ENCODE data around the gene ZNF644.
A peak's percentile ranks its signal among the peaks of the same experiment; 100 is the strongest.

The ZNF644 gene

DNA sequence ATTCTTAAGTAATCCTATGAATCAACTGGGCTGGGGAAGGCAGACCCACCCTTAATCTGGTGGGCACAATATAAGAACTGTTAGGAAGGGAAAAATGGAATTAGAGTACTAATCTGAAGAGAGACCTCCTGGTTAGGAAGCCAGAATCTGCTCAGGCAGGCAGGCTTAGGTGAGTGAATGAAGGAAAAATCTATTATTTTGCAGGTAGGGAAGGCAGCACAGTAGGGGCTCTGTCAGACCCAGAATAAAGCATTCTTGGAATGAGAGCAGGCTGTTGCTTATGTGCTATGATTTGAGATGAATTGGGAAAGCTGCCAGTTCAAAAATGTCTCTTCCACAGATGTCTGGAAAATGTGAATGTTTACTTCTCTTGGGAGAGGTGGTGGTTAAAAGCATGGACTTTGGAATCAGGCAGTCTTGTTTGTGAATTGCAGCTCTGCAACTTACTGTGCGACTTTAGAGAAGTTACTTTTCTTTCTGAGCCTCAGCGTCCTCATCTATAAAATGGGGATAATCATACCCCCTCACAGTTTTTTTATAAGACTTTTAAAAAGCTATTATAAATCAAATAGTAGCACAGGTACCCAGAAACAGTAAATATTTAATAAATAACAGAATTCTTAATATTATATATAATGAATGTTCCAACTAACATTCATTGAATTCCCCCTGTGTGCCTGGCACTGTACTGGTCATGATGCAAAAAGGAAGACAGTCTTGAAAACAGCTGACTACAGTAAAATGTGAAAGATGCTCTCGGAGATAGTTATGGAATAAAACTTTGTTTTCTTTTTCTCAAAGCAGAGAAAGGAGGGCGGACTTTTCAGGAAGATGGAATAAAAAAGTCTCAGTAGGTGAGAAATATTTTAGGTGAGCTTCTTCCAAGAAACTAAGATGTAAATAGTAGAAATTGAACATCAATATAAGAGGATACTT is 15.3 kb upstream of the ZNF644 start:
- no peak for DNase-seq (ENCODE audit: low read depth, low spot score)
- H3K4me3 ChIP-seq (ENCODE audit: low read depth, low read length): no peak overlapping the region
- TF ChIP-seq, protein P1, sequence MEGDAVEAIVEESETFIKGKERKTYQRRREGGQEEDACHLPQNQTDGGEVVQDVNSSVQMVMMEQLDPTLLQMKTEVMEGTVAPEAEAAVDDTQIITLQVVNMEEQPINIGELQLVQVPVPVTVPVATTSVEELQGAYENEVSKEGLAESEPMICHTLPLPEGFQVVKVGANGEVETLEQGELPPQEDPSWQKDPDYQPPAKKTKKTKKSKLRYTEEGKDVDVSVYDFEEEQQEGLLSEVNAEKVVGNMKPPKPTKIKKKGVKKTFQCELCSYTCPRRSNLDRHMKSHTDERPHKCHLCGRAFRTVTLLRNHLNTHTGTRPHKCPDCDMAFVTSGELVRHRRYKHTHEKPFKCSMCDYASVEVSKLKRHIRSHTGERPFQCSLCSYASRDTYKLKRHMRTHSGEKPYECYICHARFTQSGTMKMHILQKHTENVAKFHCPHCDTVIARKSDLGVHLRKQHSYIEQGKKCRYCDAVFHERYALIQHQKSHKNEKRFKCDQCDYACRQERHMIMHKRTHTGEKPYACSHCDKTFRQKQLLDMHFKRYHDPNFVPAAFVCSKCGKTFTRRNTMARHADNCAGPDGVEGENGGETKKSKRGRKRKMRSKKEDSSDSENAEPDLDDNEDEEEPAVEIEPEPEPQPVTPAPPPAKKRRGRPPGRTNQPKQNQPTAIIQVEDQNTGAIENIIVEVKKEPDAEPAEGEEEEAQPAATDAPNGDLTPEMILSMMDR (IDR thresholded peaks at IDR 0.05; ENCODE audit: low read depth, low read length): no peak
- in situ Hi-C loops (cut with HindIII; ENCODE audit: low sequenced_read_pairs): no loop called here

DNA sequence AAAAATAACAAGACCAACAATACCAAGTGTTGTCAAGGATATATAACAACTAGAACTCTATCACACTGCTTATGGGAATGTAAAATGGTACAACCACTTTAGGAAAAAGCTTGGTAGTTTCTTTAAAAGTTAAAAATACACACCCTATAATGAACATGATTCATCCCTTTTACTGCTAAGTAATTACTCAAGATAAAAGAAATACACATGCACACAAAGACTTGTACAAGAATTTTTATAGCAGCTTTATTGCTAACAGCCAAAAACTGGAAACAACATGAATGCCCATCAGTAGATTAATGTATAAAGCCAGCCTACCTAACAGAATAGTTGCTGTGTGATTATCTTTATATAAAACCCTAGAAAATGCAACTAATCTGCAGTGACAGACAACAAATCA is 10.5 kb upstream of the ZNF644 start:
- TF ChIP-seq, protein P1 (IDR thresholded peaks at IDR 0.05; ENCODE audit: low read depth, low read length): no peak
- no peak for DNase-seq (ENCODE audit: low read depth, low spot score)
- in situ Hi-C loops (cut with HindIII; ENCODE audit: low sequenced_read_pairs): no loop called here
- no peak overlapping the region for H3K4me3 ChIP-seq (ENCODE audit: low read depth, low read length)

DNA sequence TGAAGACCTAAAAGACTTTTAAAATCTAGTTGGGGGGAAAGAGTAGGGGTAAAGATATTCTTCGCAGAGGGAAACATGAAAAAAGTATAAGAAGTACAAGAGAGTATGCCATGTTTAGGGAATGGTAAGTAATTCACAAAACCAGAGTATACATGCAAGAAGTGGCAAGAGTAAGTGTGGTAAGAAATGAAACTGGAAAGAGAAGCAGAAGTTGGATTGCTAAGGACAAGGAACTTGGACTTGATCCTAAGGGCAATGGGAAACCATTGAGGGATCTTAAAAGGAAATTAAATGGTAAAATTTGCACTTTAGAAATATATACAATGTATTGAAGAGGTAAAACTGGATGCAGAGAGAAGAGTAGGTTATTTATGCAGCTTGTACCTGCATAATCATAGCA is 9.2 kb upstream of the ZNF644 start:
- DNase-seq (ENCODE audit: low read depth, low spot score): no peak
- no peak overlapping the region for H3K4me3 ChIP-seq (ENCODE audit: low read depth, low read length)
- TF ChIP-seq, protein P1 (IDR thresholded peaks at IDR 0.05; ENCODE audit: low read depth, low read length): no peak
- in situ Hi-C loops (cut with HindIII; ENCODE audit: low sequenced_read_pairs): no loop called here

DNA sequence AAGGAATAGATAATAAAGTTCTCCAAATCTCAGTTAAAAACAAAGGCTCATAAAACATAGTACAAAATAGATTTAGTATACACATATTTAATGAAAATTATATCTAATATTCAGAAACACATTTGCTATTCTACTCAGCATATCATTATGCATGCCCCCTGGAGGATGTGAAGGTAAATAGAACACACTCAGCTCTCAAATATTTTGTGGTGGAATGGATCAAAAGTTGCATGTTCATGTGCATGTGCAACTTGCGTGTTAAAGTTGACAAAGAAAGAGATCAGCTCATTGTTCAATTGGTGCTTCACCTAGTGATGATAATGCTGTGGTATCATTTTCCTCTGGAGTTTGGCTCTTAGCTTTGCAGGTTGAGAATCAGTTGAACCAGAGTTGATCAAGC is 4.9 kb upstream of the ZNF644 start:
- in situ Hi-C loops (cut with HindIII; ENCODE audit: low sequenced_read_pairs): no loop called here
- DNase-seq (ENCODE audit: low read depth, low spot score): no peak
- H3K4me3 ChIP-seq (ENCODE audit: low read depth, low read length): no peak overlapping the region
- TF ChIP-seq, protein P1 (IDR thresholded peaks at IDR 0.05; ENCODE audit: low read depth, low read length): peak; percentile 46

DNA sequence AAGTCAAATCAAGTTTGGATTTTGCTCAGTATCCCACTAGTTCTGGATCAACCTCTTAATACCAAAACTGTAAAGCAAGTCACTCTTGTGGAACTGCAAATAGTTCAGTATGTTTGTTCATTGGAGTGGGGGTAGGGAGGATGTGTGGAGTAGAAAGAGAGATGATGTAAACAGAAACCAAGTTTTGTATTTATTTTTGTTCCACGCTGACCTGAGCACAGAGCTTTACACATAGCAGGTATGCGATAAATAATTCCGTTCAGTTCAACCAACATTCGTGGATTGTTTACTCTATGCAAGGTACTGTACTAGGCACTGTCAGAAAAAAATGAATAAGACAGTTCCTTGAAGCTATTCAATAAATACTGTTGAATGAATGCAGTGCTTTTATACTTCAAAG is 4.5 kb upstream of the ZNF644 start:
- in situ Hi-C loops (cut with HindIII; ENCODE audit: low sequenced_read_pairs): no loop called here
- no peak overlapping the region for H3K4me3 ChIP-seq (ENCODE audit: low read depth, low read length)
- DNase-seq (ENCODE audit: low read depth, low spot score): no peak
- TF ChIP-seq, protein P1 (IDR thresholded peaks at IDR 0.05; ENCODE audit: low read depth, low read length): no peak

DNA sequence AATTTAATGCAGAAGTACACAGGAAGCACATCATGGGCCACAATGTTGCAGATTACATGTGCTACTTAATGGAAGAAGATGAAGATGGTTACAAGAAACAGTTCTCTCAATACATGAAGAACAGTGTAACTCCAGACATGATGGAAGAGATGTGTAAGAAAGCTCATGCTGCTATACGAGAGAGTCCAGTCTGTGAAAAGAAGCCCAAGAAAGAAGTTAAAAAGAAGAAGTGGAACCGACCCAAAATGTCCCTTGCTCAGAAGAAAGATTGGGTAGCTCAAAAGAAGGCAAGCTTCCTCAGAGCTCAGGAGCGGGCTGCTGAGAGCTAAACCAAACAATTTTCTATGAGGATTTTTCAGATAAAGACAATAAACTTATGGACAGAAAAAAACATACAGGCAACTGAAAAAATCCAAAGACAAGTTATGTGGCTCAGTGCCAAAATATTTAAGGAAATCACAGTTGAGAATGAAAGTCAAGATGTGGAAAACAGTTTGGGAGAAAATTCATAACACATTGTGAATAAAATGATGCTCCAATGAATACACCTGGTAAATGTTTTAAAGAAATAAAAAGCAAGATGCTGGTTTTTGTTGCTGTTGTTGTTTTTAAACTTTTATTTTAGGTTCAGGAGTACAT is 2.8 kb upstream of the ZNF644 start:
- H3K4me3 ChIP-seq (ENCODE audit: low read depth, low read length): no peak overlapping the region
- TF ChIP-seq, protein P1 (IDR thresholded peaks at IDR 0.05; ENCODE audit: low read depth, low read length): no peak
- DNase-seq (ENCODE audit: low read depth, low spot score): no peak
- in situ Hi-C loops (cut with HindIII; ENCODE audit: low sequenced_read_pairs): no loop called here
